ENCODE results near the gene ADAMTS16.

The ADAMTS16 gene

GRCh38 chr5:5266297-5266696 lies 126.2 kb downstream of the ADAMTS16 start:
- no peak for TF ChIP-seq ZNF274 (IDR thresholded peaks at IDR 0.05; ENCODE audit: low read depth, low read length)
- no peak overlapping the region for H3K4me3 ChIP-seq (ENCODE audit: low read length)

GRCh38 chr5:5270161-5270560 lies 130.0 kb downstream of the ADAMTS16 start:
- TF ChIP-seq ZNF274 (IDR thresholded peaks at IDR 0.05; ENCODE audit: low read depth, low read length), result no peak
- no peak overlapping the region for H3K4me3 ChIP-seq (ENCODE audit: low read length)

- H3K4me3 ChIP-seq (ENCODE audit: low read length), result no peak overlapping the region
- no peak for TF ChIP-seq ZNF274 (IDR thresholded peaks at IDR 0.05; ENCODE audit: low read depth, low read length)
Measured at GRCh38 chr5:5270958-5271785, 131.0 kb downstream of the ADAMTS16 start.

- no peak overlapping the region; the same call in 1 of the 2 replicates for H3K4me3 ChIP-seq (ENCODE audit: low read length)
- no peak for TF ChIP-seq ZNF274 (IDR thresholded peaks at IDR 0.05; ENCODE audit: low read depth, low read length)
Measured at GRCh38 chr5:5271786-5272321, 131.7 kb downstream of the ADAMTS16 start.

GRCh38 chr5:5273398-5273797 lies 133.3 kb downstream of the ADAMTS16 start:
- TF ChIP-seq ZNF274 (IDR thresholded peaks at IDR 0.05; ENCODE audit: low read depth, low read length), result no peak
- H3K4me3 ChIP-seq (ENCODE audit: low read length), result no peak overlapping the region

GRCh38 chr5:5273976-5274375 lies 133.8 kb downstream of the ADAMTS16 start:
- no peak overlapping the region for H3K4me3 ChIP-seq (ENCODE audit: low read length)
- TF ChIP-seq ZNF274 (IDR thresholded peaks at IDR 0.05; ENCODE audit: low read depth, low read length), result no peak

- no peak for TF ChIP-seq ZNF274 (IDR thresholded peaks at IDR 0.05; ENCODE audit: low read depth, low read length)
- H3K4me3 ChIP-seq (ENCODE audit: low read length), result no peak overlapping the region
Measured at GRCh38 chr5:5275211-5275610, 135.1 kb downstream of the ADAMTS16 start.

GRCh38 chr5:5276430-5276829 lies 136.3 kb downstream of the ADAMTS16 start:
- no peak for TF ChIP-seq ZNF274 (IDR thresholded peaks at IDR 0.05; ENCODE audit: low read depth, low read length)
- no peak overlapping the region for H3K4me3 ChIP-seq (ENCODE audit: low read length)

GRCh38 chr5:5276951-5277517 lies 136.9 kb downstream of the ADAMTS16 start:
- H3K4me3 ChIP-seq (ENCODE audit: low read length), result no peak overlapping the region
- no peak for TF ChIP-seq ZNF274 (IDR thresholded peaks at IDR 0.05; ENCODE audit: low read depth, low read length)

- TF ChIP-seq ZNF274 (IDR thresholded peaks at IDR 0.05; ENCODE audit: low read depth, low read length), result no peak
Measured at GRCh38 chr5:5278201-5278814, 138.2 kb downstream of the ADAMTS16 start.

GRCh38 chr5:5278815-5279381 lies 138.8 kb downstream of the ADAMTS16 start:
- TF ChIP-seq ZNF274 (IDR thresholded peaks at IDR 0.05; ENCODE audit: low read depth, low read length), result no peak
- no peak overlapping the region for H3K4me3 ChIP-seq (ENCODE audit: low read length)

More at GRCh38 chr5:5278201-5278814, 138.2 kb downstream of the ADAMTS16 start:
- no peak overlapping the region for H3K4me3 ChIP-seq (ENCODE audit: low read length)

- no peak overlapping the region for H3K4me3 ChIP-seq (ENCODE audit: low read length)
- TF ChIP-seq ZNF274 (IDR thresholded peaks at IDR 0.05; ENCODE audit: low read depth, low read length), result no peak
Measured at GRCh38 chr5:5285906-5286305, 145.8 kb downstream of the ADAMTS16 start.

GRCh38 chr5:5287419-5287818 lies 147.3 kb downstream of the ADAMTS16 start:
- H3K4me3 ChIP-seq (ENCODE audit: low read length), result no peak overlapping the region
- no peak for TF ChIP-seq ZNF274 (IDR thresholded peaks at IDR 0.05; ENCODE audit: low read depth, low read length)

- no peak for TF ChIP-seq ZNF274 (IDR thresholded peaks at IDR 0.05; ENCODE audit: low read depth, low read length)
- H3K4me3 ChIP-seq (ENCODE audit: low read length), result no peak overlapping the region
Measured at GRCh38 chr5:5288201-5288600, 148.1 kb downstream of the ADAMTS16 start.

Measured in GM08714 (cell line).